IMR-90 (cell line): ENCODE data around the gene CXCL12. TPM values are rescaled to one million over a fixed set of nuclear protein-coding genes. Genes with fewer than 3 reads are reported as not detected.

ENCODE experiments used
- ATAC-seq: fragments of 200-7000 bp; cut with Tn5 transposase; 2 replicates; pipeline ENCODE4 v1.9.1; 2020; ENCODE audit warnings: low read depth, mild to moderate bottlenecking, moderate library complexity
- BruUV-seq: library from RNA; stranded (reverse); fragments of 400-500 nt; replicated peaks from 2 replicates; lab custom pipeline; 2021; lab: Mats Ljungman, UMichigan
- CTCF ChIA-PET: fragments of 300-600 bp; formaldehyde crosslinking; extraction: SDS; loops from one replicate; lab custom pipeline; 2021; ENCODE audit warnings: antibody characterized with exemption; lab: Yijun Ruan, JAX
- POLR2A ChIA-PET: fragments of 300-600 bp; sonication (Branson Sonifier 250); formaldehyde crosslinking; loops from one replicate; lab custom pipeline; 2022; ENCODE audit warnings: antibody characterized with exemption; ENCODE audit not compliant: unreplicated experiment; lab: Charles Lee
- DNase-seq: peaks from one replicate; pipeline ENCODE4 v3.0.0; 2013
- H2AFZ ChIP-seq: replicated peaks from 2 replicates; pipeline ENCODE3; 2013; ENCODE audit warnings: low read length, mild to moderate bottlenecking; ENCODE audit not compliant: poor library complexity
- H2AK5ac ChIP-seq: 2 replicates; pipeline ENCODE4 v1.6.1; 2013; ENCODE audit warnings: low read depth, low read length, inconsistent platforms
- H2AK9ac ChIP-seq: replicated peaks from 2 replicates; pipeline ENCODE3; 2013; ENCODE audit warnings: mild to moderate bottlenecking, low read depth, low read length, moderate library complexity; ENCODE audit not compliant: poor library complexity
- H2BK120ac ChIP-seq: 2 replicates; pipeline ENCODE4 v1.6.1; 2013; ENCODE audit warnings: low read depth, low read length, inconsistent platforms
- H2BK15ac ChIP-seq: 3 replicates; pipeline ENCODE4 v1.6.1; 2013; ENCODE audit warnings: low read depth, low read length, inconsistent platforms
- H2BK20ac ChIP-seq: 2 replicates; pipeline ENCODE4 v1.6.1; 2013; ENCODE audit warnings: low read depth, mild to moderate bottlenecking, inconsistent platforms, low read length, moderate library complexity
- H2BK5ac ChIP-seq: 2 replicates; pipeline ENCODE4 v1.6.1; 2013; ENCODE audit warnings: mild to moderate bottlenecking, low read depth, low read length, inconsistent platforms; ENCODE audit not compliant: poor library complexity, severe bottlenecking
- H3K14ac ChIP-seq: replicated peaks from 2 replicates; pipeline ENCODE4 v1.6.1; 2013; ENCODE audit warnings: low read depth, low read length, inconsistent platforms
- H3K18ac ChIP-seq: 2 replicates; pipeline ENCODE4 v1.6.1; 2013; ENCODE audit warnings: low read depth, low read length, control low read depth
- H3K23ac ChIP-seq: 2 replicates; pipeline ENCODE4 v1.6.1; 2013; ENCODE audit warnings: low read depth, low read length, inconsistent platforms
- H3K27ac ChIP-seq: 2 replicates; pipeline ENCODE4 v1.5.1; 2013; ENCODE audit warnings: mild to moderate bottlenecking, control low read depth, low read length; ENCODE audit not compliant: insufficient read depth
- H3K27me3 ChIP-seq: 2 replicates; pipeline ENCODE4 v1.6.1; 2013; ENCODE audit warnings: low read length; ENCODE audit not compliant: control insufficient read depth, insufficient read depth
- H3K36me3 ChIP-seq: 2 replicates; pipeline ENCODE4 v1.6.1; 2013; ENCODE audit warnings: low read length, mixed read lengths; ENCODE audit not compliant: control insufficient read depth, insufficient read depth
- H3K4ac ChIP-seq: 2 replicates; pipeline ENCODE4 v1.6.1; 2013; ENCODE audit warnings: low read depth, low read length, inconsistent platforms
- H3K4me1 ChIP-seq: 2 replicates; pipeline ENCODE4 v1.6.1; 2013; ENCODE audit warnings: low read length, mixed read lengths; ENCODE audit not compliant: control insufficient read depth, insufficient read depth
- H3K4me2 ChIP-seq: 2 replicates; pipeline ENCODE4 v1.6.1; 2013; ENCODE audit warnings: low read depth, mild to moderate bottlenecking, control low read depth, low read length, moderate library complexity
- H3K4me3 ChIP-seq: 2 replicates; pipeline ENCODE4 v1.5.1; 2013; ENCODE audit warnings: low read depth, mild to moderate bottlenecking, control low read depth, low read length, moderate library complexity; ENCODE audit not compliant: insufficient read depth
- H3K56ac ChIP-seq: 2 replicates; pipeline ENCODE4 v1.6.1; 2013; ENCODE audit warnings: low read length, inconsistent platforms; ENCODE audit not compliant: insufficient read depth; ENCODE audit errors: extremely low read depth
- H3K79me1 ChIP-seq, 2 experiments: 2 replicates each; pipeline ENCODE4 v1.6.1; 2013; ENCODE audit warnings: low read length in 2 of 2, inconsistent platforms in 1 of 2, low read depth in 1 of 2
- H3K9ac ChIP-seq: 2 replicates; pipeline ENCODE4 v1.6.1; 2013; ENCODE audit warnings: low read depth, low read length, control low read depth
- H3K9me1 ChIP-seq: 2 replicates; pipeline ENCODE4 v1.6.1; 2013; ENCODE audit warnings: low read length, inconsistent platforms; ENCODE audit not compliant: insufficient read depth
- H3K9me3 ChIP-seq: 2 replicates; pipeline ENCODE4 v1.6.1; 2013; ENCODE audit warnings: low read length; ENCODE audit not compliant: control insufficient read depth, insufficient read depth
- H4K20me1 ChIP-seq: 2 replicates; pipeline ENCODE4 v1.6.1; 2013; ENCODE audit warnings: low read length, inconsistent platforms; ENCODE audit not compliant: insufficient read depth
- H4K5ac ChIP-seq: 2 replicates; pipeline ENCODE4 v1.6.1; 2013; ENCODE audit warnings: mild to moderate bottlenecking, low read depth, low read length, control low read depth
- H4K8ac ChIP-seq, 2 experiments: 2 replicates each; pipeline ENCODE4 v1.6.1; 2013; ENCODE audit warnings: low read depth in 2 of 2, low read length in 2 of 2, control low read depth in 1 of 2, inconsistent platforms in 1 of 2
- H4K91ac ChIP-seq: 2 replicates; pipeline ENCODE4 v1.6.1; 2013; ENCODE audit warnings: low read depth, low read length, inconsistent platforms; ENCODE audit not compliant: insufficient read depth
- BHLHE40 ChIP-seq: fragments of 150-350 bp; IDR thresholded peaks from 2 replicates; pipeline ENCODE4 v1.6.1; 2016; ENCODE audit warnings: mild to moderate bottlenecking, low read depth, low read length
- CEBPB ChIP-seq: IDR thresholded peaks from 2 replicates; pipeline ENCODE4 v1.6.1; 2012; ENCODE audit warnings: low read depth, low read length, improper control_type of control experiment
- CHD1 ChIP-seq: IDR thresholded peaks from 2 replicates; pipeline ENCODE4 v1.6.1; 2012; ENCODE audit warnings: low read depth, low read length, improper control_type of control experiment
- CTCF ChIP-seq: conservative IDR thresholded peaks from 2 replicates; pipeline ENCODE4 v1.5.1; 2012; ENCODE audit warnings: mild to moderate bottlenecking, low read depth, low read length, improper control_type of control experiment
- ELK1 ChIP-seq: fragments of 150-350 bp; IDR thresholded peaks from 2 replicates; pipeline ENCODE4 v1.6.1; 2016; ENCODE audit warnings: low read depth, mild to moderate bottlenecking, low read length, moderate library complexity, borderline replicate concordance
- FOS ChIP-seq: fragments of 150-350 bp; IDR thresholded peaks from 2 replicates; pipeline ENCODE4 v1.6.1; 2016; ENCODE audit warnings: low read depth, low read length
- MAFK ChIP-seq: IDR thresholded peaks from 2 replicates; pipeline ENCODE4 v1.6.1; 2012; ENCODE audit warnings: low read depth, low read length, improper control_type of control experiment
- MAZ ChIP-seq: IDR thresholded peaks from 2 replicates; pipeline ENCODE4 v1.6.1; 2012; ENCODE audit warnings: low read depth, mild to moderate bottlenecking, low read length, improper control_type of control experiment, moderate library complexity, borderline replicate concordance
- MXI1 ChIP-seq: IDR thresholded peaks from 2 replicates; pipeline ENCODE4 v1.6.1; 2012; ENCODE audit warnings: low read depth, mild to moderate bottlenecking, low read length, moderate library complexity, borderline replicate concordance
- NFE2L2 ChIP-seq: fragments of 150-350 bp; IDR thresholded peaks from 2 replicates; pipeline ENCODE4 v1.6.1; 2016; ENCODE audit warnings: low read depth, mild to moderate bottlenecking, low read length
- POLR2A ChIP-seq: IDR thresholded peaks from 2 replicates; pipeline ENCODE4 v1.6.1; 2012; ENCODE audit warnings: mild to moderate bottlenecking, low read depth, low read length
- RAD21 ChIP-seq: IDR thresholded peaks from 2 replicates; pipeline ENCODE4 v1.6.1; 2012; ENCODE audit warnings: low read length, improper control_type of control experiment
- RCOR1 ChIP-seq: IDR thresholded peaks from 2 replicates; pipeline ENCODE4 v1.6.1; 2012; ENCODE audit warnings: mild to moderate bottlenecking, low read length, improper control_type of control experiment; ENCODE audit not compliant: insufficient replicate concordance
- RFX5 ChIP-seq: IDR thresholded peaks from 2 replicates; pipeline ENCODE4 v1.8.0; 2012; ENCODE audit warnings: low read depth, mild to moderate bottlenecking, low read length, moderate library complexity
- SMC3 ChIP-seq: fragments of 150-350 bp; IDR thresholded peaks from 2 replicates; pipeline ENCODE4 v1.6.1; 2016; ENCODE audit warnings: low read depth, mild to moderate bottlenecking, antibody characterized with exemption, low read length, moderate library complexity
- WGBS, 2 experiments: methylation state at CpG; one replicate each; pipeline versions ENCODE4 v1.1.5 to v1.1.7; 2013; ENCODE audit warnings: missing lambda C conversion rate in 2 of 2; ENCODE audit not compliant: insufficient read length in 1 of 2; ENCODE audit errors: extremely low coverage in 2 of 2; 5-methylcytosine and 5-hydroxymethylcytosine counted together
- dilution Hi-C: fragments of 300-500 bp; cut with HindIII; formaldehyde crosslinking; loops from one replicate; pipeline ENCODE4 v1.14.3; 2018; ENCODE audit warnings: low sequenced_read_pairs; ENCODE audit not compliant: unreplicated experiment
- in situ Hi-C: fragments of 300-500 bp; cut with MboI; formaldehyde crosslinking; loops from 3 replicates; pipeline ENCODE4 v1.14.3; 2019; ENCODE audit warnings: low sequenced_read_pairs, inconsistent platforms, mixed read lengths
- intact Hi-C: fragments of 100-400 bp; cut with micrococcal nuclease; formaldehyde crosslinking; loops from 2 replicates; pipeline ENCODE4 v1.10.0; 2022
- polyA plus RNA-seq, 3 experiments: library from polyadenylated mRNA; depleted of rRNA; stranded (reverse); fragments of >200 nt; gene quantifications; 2 replicates each; pipeline ENCODE4 v1.2.3, GENCODE V29; 2012; ENCODE audit warnings: low replicate concordance in 1 of 3
- total RNA-seq: library from RNA; depleted of rRNA; stranded (reverse); fragments of >200 nt; gene quantifications from 2 replicates; pipeline ENCODE4 v1.2.3, GENCODE V29; 2012
- TF ChIP-seq, protein P1 (sequence below): fragments of 150-350 bp; IDR thresholded peaks from 2 replicates; pipeline ENCODE4 v1.6.1; 2017; ENCODE audit warnings: mild to moderate bottlenecking, antibody characterized with exemption, low read length, low read depth

Gene CXCL12
- total and polyA plus RNA-seq, 2 of the 4 experiments (the other 2 are of a cell fraction) = 15.8 to 80.7 TPM

DNA sequence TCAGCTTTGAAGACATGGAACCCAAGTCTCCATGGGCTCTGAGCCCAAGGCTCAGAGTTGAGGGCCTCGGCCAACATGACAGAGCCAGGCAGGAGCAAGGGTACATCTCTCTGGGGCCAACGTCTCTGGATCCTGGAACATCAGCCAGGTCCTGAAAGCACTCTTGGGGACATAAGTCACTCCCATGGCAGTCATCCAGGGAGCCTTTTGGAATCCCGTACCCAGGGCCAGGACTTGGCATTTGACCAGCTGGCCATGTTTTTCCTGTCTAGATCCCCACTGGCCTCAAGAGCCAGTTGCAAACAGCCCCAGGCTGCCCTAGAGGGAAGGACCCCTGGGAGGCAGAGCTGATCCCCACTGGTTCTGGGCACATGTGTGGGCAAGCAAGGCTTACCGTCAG, 4.3 kb upstream of the CXCL12 start:
- Histone ChIP-seq H4K91ac (no peak overlapping the region), H4K5ac (no peak overlapping the region), H3K9me1 (no peaks in the 10 kb centered on the region), H3K4me2 (no peak overlapping the region), H2BK20ac (no peak overlapping the region), H4K20me1 (no peaks in the 10 kb centered on the region), H3K23ac (no peak overlapping the region), H2AFZ (peak overlapping the region; percentile 33), H3K4me1 (no peaks in the 10 kb centered on the region), H2BK5ac (no peak overlapping the region), H2AK5ac (no peak overlapping the region), H2AK9ac (no peak overlapping the region), H2BK15ac (no peak overlapping the region), H3K79me1 (no peaks in the 10 kb centered on the region), H3K18ac (no peak overlapping the region), H3K4ac (no peak overlapping the region), H3K4me3 (no peak overlapping the region), H3K27me3 (peaks cover 10% of the 10 kb centered on the region), H3K36me3 (no peaks in the 10 kb centered on the region), H3K9me3 (no peaks in the 10 kb centered on the region), H4K8ac (no peak overlapping the region), H3K27ac (no peak overlapping the region), H3K56ac (no peak overlapping the region), H3K14ac (no peak overlapping the region), H2BK120ac (no peak overlapping the region), H3K9ac (no peak overlapping the region)
- ChIA-PET POLR2A (no interaction called here), CTCF (interaction anchor here (0.8 to 2.2 kb wide), 2 partner anchors 464 to 468 kb away, joined by 3 to 8 read pairs; no protein-coding TSS in a partner anchor)
- no TSS peak for BruUV-seq
- TF ChIP-seq BHLHE40 (no peak), RAD21 (no peak), RFX5 (no peak), ELK1 (no peak), MXI1 (no peak), RCOR1 (no peak), MAFK (no peak), CEBPB (no peak), CHD1 (no peak), MAZ (no peak), FOS (no peak), NFE2L2 (no peak), POLR2A (no peak), CTCF (no peak), SMC3 (no peak)
- TF ChIP-seq, protein P1, sequence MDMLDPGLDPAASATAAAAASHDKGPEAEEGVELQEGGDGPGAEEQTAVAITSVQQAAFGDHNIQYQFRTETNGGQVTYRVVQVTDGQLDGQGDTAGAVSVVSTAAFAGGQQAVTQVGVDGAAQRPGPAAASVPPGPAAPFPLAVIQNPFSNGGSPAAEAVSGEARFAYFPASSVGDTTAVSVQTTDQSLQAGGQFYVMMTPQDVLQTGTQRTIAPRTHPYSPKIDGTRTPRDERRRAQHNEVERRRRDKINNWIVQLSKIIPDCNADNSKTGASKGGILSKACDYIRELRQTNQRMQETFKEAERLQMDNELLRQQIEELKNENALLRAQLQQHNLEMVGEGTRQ = no peak
- ATAC-seq (no peak), DNase-seq (no peak)
- intact Hi-C loops (loop anchor here (10.0 kb wide), 2 partner anchors 204 to 524 kb away; no protein-coding TSS in a partner anchor), dilution Hi-C loops (no loop called here), in situ Hi-C loops (no loop called here)
- 69% methylated on average over 2 of the region's 4 CpGs; no CpG with 5 or more reads in 1 of the 2 experiments for WGBS, 2 experiments
